GM04503 (cell line): ENCODE results near the gene TIMP3.

Experiments used
- DNase-seq: peaks from one replicate; pipeline ENCODE4 v3.0.0-alpha.2; 2012; ENCODE audit warnings: low read depth

Gene TIMP3

DNA sequence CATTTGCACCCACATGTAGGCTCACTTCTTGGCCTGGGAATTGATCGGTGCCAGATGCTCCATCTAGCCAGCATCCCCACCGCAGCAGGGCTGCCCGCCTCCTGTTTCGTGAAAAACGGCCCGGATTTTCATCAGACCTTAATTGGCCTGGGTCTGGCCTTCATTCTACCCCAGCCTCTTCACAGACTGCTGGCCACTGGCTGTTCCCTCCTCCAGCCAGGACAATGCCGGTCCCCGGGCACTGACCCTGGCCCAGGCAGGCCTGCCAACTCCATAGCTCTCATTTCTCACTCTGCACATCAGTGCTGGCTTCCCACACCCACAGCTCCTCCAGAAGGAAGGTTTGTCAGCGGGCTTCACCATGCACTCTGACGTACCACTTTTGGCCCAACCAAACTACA is 27.9 kb downstream of the TIMP3 start:
- no peak for DNase-seq

DNA sequence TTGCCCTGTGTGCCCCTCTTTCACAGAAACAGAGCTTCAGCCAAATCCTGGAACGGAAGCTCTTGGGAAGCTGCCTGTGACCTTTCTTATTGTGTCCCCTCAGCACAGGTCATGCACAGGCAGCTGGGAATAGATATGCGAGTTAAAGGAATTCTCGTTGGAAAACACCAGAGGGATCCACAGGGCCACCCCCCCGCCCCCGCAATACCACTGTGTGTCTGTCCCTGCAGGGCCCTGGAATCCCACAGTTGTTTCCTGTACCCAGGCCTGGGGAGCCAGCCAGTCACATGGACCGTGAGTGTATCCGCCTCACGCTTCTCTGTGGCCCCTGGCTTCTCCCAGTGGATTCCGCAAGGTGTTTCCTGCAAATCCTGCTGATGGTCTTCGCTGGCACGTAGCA is 29.0 kb downstream of the TIMP3 start:
- no peak for DNase-seq

DNA sequence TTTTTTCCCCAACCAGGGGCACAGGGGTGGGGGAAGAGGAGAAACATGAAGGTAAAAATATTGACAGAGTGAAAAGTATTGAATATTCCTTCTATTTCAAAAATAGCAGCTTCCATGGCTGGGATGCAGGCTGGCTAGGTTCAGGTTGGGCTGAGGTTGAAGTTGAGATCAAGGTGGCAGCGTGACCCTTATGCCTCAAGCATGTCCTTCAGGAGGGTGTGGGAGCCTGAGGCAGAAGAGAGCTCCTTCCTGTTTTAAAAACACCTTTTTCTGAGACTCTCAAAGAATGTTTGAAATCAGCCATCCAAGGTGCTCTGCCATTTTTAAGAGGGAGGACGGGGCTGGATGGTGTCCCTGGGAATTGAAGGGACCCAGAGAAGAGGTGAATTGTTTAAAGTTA is 29.5 kb downstream of the TIMP3 start:
- DNase-seq: no peak

DNA sequence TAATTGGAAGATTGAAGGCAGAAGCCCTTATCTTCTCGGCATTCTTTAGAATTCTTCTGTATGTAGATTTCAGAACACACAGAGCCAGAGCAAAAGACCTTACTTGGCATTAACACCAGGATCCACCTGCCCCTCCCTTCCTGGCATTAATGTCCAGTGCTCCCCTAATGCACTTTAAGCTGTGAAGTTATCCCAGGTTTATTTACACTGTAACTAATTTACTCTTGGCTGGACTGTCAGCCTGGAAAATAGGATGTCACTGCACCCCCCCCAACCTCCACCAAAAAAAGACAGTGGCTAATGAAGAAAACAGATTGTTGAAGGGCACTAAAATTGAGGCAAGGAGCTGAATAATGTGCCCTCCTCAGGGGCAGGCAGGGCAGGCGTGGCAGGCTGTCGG is 30.1 kb downstream of the TIMP3 start:
- no peak for DNase-seq

DNA sequence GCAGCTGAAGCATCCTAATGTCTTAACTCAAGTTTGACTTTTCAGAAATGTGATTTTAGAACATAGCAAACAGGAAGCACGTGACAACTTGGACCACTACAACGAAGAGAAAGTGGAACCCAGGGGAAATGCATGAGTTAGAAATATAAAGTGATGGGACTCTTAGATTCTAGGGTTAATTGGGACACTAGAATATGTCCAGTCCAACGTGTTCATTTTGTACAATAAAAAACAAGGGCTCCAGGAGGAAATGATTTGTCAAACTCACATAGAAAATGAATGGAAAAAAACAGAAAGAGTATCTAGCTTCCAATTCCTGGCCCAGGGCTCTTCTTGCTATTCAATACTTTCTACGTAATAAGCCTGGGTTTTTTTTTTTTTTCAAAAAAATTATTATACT is 30.7 kb downstream of the TIMP3 start:
- DNase-seq: no peak

DNA sequence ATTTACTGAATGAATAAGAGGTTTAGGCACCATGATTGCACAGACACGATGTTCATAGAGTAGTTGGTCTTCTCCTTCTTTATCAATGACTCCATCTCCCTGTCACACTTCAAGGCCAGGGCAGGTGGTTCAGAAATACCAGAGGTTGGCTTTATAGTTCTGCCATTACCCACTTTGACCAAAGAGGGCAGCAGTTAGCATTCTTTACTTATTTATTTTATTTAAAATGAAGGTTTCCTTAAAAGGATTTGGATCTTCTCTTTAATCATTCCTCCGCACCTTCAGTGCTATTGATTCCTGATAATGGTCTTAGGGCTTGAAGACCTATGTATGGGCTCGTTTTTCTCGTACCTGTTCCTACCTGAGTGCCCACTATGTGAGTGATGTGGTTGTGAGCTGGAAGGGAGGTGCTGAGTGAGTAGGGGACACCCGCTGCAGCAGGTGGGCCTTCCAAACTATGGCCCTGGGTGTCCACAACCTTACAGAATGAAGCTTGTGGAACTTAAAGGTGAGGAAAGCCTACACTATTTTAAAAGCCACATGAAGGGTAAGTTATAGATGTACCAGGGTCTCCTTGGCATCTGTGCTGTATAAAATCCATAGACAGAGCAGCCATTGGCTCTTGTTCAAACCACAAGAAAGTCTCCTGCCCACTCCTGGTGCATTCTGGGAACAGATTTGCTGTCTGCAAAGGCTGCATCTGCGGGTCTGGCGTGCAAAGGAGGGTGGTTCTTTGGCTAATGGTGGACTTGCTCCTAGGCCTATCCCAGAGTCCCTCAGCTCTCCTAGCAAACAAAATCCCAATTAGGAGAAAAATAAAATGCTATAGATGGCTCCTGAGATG is 35.0 kb downstream of the TIMP3 start:
- DNase-seq: no peak

DNA sequence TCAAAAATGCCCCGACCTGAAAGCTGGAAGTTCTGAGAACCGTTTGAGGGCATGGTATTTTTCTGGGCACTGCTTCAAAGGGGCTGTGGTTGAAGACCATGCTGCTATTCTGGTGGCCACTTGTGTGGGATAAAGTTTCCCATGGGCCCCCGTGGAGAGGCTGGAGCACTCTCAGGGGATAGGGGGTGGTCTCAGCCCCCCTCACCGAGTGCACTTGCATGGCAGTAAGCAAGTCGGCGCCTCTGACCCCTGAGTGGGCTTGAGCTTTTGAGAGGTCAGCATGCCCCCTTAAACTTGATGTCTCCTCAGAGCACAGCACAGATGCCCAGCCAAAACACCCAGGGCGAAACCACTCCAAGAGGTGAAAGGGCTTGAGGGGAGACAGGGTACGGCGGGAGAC is 35.6 kb downstream of the TIMP3 start:
- DNase-seq: no peak

DNA sequence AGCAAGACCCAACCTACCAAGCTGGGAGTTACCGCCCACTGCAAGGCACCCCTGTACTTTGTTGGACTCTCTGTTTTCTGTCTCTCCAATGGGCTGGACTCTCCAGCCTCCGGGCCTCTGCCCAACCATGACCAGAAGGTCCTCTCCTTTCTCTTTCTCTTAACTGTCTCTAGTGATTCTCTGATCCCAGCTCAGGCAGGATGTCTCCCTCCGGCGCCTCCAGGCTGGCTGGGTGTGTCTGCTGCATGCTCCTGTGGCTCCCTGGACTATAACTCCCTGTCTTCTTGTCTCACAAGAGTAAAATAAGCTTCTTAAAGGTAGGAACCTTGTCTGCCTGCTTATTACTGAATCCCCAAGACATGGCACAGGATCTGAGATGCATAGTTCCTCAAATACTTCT is 36.3 kb downstream of the TIMP3 start:
- DNase-seq: no peak

DNA sequence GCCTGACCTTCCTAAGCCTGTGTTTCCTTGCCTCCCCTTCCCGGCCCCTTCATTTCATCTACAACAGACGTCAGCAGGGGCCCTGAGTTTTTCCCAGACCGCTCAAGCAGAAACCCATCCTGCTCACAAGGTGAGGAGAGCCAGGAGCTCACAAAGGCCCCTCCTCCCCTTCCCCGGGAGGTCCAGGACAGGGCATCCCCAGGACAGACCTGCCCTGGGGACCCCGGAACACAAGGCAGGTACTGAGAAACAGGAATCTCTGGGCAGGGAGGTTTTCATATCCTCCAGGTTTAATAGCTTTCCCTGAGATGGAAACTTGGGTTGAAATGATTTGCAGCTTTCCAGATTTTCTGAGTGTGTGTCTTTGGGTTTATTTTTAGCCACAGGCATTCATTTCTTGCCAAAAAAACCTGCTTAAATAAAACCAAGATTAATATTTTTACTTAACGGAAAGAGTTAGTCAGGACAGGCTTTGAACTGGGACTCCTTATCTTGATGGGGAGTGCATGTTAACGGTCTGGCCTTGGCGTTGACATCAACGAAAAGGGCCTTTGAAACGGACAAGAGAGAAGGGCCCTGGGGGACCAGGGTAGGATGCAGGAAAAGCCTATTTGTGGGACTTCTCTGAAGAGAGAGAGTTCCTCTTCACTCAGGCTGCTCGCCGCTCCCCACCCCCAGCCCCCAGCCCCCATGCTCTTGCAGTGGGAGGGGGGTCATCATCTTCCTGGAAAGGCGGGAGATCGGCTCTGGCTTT is 38.5 kb downstream of the TIMP3 start:
- no peak for DNase-seq

DNA sequence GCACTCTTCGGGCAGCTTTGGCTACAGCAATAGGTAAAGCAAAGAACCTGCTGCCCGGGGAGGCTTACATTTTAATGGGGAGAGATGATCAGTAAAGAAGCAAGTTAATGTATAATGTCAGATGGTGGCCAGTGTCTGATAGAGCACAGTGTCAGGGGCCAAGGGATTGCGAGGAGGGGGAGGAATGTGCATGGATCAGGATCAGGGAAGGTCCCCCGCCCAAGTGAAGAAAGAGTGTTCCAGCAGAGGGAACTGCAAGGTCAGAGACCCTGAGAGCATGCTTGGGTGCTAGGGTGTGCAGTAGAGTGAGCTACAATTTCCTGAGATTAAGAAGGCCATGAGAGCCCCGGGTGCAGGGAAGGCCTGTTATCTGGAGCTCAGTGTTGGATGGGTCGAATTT is 39.7 kb downstream of the TIMP3 start:
- DNase-seq: no peak

DNA sequence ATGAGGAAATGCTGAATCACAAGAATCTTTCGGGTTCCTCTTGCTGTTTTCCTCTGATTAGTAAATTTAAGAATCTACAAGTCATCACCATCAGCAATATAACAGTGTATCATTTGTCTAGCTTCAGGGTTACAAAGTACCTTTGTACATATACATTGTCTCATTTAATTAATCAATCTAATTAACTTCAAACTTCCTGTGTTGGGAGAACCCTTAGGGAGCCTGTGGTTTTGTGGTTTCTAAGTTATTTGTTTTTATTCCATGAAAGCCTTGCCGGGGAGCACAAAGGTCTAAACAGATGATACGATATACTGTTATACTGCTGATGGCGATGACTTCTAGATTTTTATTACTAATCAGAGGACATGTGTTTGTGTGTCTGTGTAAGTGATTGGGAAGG is 41.0 kb downstream of the TIMP3 start:
- no peak for DNase-seq

DNA sequence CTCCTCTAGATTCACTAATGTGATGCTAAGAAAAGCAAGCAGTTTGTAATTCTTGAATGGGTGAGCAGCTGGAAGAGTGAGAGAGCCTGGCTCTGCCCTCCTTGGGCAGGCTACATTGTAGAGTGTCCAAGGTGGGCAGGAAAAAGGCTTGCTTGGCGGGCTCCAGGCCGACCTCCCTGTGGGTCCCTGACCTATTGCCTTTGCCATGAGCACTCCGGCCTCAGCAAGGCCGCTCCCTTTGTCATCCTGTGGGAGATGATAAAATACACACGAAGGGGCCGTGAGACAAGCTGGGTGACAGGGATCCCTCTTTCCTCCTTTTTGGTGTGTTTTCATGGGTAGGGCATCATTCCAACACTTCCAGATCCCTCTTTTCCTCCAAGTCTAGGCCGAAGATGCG is 41.8 kb downstream of the TIMP3 start:
- DNase-seq: no peak

DNA sequence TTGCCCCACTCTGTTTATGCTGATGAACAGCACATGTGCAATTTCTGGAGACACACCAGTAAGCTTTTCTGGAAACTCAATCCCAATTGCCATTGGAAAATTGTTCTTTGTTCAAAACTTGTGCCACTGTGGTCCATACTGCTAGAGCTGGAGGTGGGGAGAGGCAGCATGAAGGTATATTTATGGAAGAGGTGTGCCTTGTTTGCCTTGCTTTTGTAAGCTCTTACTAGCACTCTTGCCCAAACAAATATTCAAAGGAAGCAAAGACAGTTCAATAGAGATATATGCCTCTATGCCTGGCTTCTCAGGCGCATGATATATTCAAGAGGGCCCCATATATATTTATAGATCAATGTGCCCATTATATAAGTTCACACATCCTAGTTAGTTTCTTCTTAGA is 42.7 kb downstream of the TIMP3 start:
- DNase-seq: no peak

DNA sequence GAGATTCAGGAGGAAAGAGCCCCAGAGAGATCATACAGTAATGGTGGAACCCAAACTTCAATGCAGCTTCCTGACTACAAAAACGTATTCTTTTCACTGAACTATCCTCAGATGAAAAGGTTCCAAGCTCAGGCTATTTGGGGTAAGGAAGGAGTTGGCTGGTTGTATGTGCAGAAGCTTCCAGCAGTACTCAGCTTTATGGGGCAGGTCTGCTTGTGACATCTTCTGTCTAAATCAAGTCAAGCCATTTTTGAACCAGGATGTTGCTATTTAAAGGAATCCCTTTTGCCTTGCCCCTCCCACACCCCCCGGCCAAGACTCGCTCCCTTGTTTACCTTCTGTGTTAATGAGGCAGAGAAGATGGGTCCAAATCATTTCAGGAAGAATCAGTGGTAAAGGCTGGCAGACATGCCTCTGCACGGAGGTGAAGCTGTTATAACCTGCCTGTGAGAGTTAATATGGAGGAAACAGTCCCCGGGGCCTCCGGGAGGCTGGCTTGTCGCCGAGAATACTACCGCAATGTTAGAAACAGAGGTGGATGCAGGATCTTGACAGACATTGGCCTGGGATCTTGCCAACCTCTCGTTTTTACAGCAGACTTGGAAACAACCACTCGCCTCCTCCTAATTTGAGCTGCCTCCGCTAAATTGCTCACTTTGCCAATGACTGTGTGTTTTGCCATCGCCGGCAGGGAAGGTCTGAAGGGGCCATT is 45.4 kb downstream of the TIMP3 start:
- no peak for DNase-seq

DNA sequence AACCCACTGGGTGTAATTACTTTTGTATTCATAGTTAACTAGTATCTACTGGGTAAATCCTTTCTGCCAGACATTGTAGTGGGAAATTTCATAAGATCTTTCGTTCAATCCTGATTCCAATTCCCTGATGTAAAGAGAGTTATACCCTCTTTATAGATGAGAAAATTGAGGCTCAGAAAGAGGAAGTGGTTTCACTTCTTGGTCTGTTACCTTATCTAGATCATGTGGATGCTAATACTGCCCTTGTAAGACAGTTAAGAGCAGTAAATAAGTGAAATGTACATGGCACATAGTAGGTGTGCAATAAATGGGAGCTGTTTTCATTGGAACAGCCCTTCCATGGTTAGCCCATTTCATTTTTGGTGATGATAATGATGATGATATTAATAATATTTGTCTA is 46.7 kb downstream of the TIMP3 start:
- no peak for DNase-seq

DNA sequence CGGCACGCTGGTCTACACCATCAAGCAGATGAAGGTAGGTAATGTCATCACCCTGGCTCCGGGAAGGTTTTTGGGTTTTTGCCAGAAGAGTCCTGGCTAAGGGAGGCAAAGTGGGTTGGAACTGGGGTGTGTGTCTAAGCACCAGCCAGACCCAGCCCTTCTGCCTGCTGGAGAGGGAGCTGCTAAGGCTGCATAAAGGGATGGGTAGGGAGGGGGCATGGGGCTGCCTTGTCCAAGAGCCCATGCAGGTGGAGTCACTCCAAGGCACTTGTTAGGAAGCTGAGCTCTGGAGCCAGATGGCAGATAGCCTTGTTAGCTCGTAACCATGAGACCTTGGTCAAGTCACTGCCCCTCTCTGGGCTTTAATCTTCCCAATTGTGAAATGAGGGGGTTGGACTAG is 48.0 kb downstream of the TIMP3 start:
- no peak for DNase-seq

DNA sequence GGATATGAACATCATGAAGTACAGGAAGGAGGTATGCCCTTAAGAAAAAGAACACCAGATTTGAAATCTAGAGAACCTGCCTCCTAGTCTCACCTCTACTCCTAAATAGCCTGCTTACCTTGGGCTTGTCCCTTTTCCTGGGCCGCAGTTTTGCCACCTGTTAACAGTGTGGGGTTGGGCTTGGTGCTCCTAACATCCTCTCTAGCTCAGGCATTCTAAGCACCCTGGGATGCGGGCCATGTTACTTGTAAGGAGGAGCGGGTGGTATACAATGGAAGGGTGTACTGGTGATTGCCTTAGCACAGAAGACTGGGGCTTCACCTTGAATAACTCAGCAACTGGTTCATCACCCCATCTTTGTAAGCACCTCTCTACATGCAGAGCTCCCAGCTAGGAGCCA is 48.7 kb downstream of the TIMP3 start:
- no peak for DNase-seq

DNA sequence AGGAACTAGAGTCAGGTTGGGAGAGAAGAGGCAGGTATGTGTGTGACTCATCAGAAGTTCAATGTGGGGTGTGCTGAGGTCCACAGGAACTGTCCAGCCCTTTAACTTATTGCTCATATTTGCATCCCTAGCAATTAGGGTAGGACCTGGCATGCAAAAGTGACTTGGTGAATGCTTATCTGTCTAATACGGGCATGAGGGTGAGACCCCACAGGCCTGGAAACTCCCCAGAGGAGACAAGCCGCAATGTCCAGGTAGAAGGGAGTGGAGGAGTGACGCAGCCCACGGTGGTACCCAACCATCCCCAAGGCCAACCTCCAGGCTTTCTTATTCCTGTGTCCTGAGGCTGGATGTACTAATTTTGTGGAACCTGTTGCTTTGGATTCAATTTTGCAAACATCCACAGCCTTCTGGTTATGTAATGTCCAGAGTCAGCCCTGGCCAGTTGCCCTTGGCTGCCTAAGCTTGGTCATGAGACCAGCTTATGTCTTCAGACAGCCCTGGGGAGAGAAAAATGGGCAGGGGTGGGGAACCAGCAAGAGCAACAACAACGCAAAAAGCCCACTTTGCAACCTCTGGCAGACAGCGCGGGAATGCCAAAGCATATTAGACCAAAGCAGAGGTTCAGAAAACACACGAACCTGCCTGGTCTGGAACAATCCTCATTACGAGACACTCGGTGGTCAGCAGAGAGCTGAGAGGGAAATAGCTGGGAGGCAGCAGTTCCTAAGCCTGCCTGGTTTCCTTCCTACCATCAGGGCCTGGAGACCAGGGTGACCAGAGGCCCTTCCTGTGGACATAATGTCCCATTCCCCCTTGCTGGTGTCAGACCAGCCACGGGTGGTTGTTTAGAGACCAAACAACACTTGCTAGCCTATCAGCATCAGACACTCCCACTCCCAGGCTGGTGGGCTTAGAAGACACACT is 49.3 kb downstream of the TIMP3 start:
- peak; percentile 37 for DNase-seq

DNA sequence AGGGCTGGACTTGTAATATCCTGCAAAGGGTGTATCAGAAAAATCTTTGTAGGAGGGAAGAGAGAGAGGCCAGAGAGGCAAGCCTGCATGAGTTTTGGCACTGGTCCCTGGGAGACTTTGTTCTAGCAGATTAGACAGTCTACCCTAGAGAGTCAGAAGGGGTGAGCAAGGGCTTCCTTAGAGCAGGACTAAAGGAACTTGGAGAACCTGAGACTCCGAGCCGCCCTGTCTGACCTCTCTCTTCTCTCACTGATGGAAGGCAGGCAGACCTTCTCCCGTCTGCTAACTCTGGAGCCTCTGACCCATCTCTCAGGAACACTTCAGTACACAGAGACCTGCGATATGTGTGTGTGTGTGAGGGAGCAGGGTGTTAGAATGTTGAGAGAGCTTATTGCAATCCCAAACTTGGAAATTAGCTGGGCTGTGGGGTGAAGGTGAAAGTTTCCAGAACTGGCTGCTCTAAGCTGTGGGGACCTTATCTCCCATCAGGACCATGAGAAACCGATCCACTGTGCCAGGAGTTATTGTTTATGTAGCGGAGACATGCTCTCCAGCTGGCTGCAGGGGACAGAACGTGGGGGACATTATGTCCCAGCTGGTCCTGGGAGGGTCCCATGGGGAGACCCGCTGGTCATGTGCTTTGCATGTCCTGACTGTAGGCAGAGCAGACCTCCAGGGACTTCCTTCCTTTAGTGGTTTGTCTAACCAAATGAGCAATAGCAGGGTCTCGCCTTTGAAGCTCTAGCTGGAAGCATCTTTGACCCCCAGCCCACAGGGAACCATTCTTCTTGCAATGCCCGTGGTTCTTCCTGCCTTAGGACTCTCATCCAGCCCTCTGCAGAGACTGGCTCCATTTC is 51.1 kb downstream of the TIMP3 start:
- no peak for DNase-seq

DNA sequence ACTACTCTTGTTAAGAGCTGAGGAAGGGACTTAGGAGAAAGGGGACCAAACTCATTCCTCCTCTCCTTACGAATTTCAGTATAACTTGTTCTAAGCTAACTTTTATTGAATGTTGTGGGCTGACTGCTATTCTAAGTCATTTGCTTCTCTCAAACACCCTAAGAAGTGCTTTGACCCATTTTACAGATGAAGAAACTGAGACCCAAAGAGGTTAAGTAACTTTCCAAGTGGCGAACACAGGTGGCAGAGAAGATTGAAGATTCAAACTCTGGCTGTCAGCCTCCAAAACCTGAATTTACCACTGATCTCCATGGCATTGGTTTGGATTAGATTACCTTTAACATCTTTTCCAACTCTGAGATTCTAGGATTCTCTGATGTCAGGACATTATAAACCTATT is 52.2 kb downstream of the TIMP3 start:
- no peak for DNase-seq

DNA sequence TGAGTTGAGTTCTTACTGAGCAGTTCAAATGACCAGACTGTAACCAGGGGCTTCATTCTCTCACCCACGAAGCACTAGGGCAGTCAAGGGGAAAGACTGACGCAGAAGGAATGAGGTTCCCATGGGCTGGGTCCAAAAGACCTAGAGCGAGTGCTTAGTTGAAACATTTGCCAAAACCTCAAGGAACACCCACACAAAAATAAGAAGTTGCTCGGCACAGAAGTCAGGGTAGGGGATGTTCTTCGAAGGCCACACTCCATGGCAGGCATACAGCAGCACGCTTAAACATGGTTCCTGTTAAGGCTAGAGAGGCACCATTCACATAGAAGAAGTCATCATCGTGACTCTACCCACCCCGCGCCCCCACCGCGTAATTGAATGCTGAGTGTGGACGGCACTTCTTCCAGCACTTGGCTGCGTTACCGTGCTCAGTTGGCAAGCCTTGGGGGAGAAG is 52.9 kb downstream of the TIMP3 start:
- no peak for DNase-seq
